Cardiac septum (tissue), 1 donor: ENCODE results near the gene ASB2. TPM values are rescaled to one million over a fixed set of nuclear protein-coding genes. Genes with fewer than 3 reads are reported as not detected.
A peak's percentile ranks its signal among the peaks of the same experiment; 100 is the strongest.

ENCODE experiments used
- DNase-seq: peaks from one replicate; pipeline ENCODE4 v3.0.0-alpha.2; 2020; ENCODE audit warnings: low spot score
- intact Hi-C: fragments of 100-400 bp; cut with DNase I; formaldehyde crosslinking; loops from one replicate; pipeline ENCODE4 v1.14.0; 2022
- total RNA-seq: library from RNA; stranded (reverse); fragmentation: NEBNext Ultra II Directional; extraction: Animal tissue kit (Norgen Biotek cat#: 25700); gene quantifications from one replicate; pipeline ENCODE4 v1.2.1, GENCODE V29; 2021
- donor health status: DM: no; HTN: no; CAD: no.

Gene ASB2
- total RNA-seq, 1 donor from 2014 or later = 156 TPM

DNA sequence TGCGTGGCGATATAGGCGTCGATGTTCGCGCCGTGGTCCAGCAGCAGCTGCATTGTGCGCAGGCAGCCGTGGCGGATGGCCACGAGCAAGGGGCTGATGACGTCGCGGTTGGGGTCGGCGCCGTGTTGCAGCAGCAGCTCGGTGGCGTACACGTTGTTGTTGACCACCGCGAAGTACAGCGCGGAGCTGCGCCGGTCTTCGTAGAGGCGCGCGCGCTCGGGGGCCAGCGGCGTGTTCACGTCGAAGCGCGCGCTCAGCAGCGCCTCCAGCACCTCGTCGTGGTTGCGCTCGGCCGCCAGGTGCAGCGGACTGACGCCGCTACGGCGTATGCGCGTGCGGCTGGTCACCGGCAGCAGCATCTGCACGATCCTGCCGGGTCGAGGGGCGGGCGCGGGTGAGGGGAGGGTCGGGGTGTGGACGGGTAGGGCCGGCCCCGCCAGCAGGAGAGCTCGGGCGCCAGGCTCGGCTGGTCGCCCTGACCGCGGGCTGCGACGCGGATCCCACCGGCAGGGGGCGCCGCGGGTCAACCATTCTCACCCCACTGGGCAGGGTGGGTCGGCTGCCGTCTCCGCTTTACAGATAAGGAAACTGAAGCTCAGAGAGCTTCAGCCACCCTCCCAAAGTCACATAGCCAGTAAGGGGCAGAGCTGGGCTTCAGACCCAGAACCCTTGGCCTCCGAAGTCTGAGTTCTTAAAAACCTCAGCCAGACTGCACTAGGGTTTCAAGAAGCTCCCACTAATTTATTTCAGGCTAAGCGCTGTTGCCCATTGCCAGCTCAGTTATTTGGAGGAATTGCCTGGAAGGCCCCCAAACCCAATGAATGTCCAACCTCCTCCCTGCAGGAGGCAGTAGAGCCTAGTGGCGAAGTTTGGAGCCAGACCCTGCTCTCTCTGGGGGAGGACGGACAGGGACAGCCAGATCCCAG is 36.8 kb downstream of the ASB2 start:
- intact Hi-C loops = loop anchor here (1.0 to 2.0 kb wide), 2 partner anchors 63 to 197 kb away; no protein-coding TSS in a partner anchor
- peak; percentile 85 for DNase-seq

GRCh38 chr14:93938751-93939303 is 37.5 kb downstream of the ASB2 start:
- intact Hi-C loops = loop anchor here (1.0 to 2.0 kb wide), 2 partner anchors 63 to 198 kb away; no protein-coding TSS in a partner anchor

GRCh38 chr14:93937519-93937918 is 38.9 kb downstream of the ASB2 start:
- intact Hi-C loops = no loop called here
- DNase-seq = no peak

More at GRCh38 chr14:93938751-93939303, 37.5 kb downstream of the ASB2 start:
- no peak for DNase-seq

DNA sequence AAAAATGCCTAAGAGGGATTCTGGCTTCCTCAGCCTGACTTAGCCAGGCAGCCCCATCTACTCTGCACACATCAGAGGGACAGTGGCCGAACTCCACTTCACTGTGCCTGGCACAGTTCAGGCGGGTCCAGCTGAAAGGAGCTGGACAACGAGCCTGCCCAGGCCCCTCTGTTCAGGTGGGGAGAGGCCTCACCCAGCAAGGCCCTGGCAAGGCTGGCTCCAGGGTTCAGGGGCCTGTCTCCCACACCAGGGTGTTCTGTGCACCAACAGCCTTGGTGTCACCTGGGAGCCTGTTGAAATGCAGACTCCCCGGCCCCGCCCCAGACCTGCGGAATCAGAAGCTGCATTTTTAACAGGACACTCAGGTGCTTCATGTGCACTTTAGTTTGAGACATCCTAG is 39.4 kb downstream of the ASB2 start:
- no peak for DNase-seq
- intact Hi-C loops = no loop called here

- intact Hi-C loops = no loop called here
- DNase-seq = no peak
These were observed 40.1 kb downstream of the ASB2 start for GRCh38 chr14:93936245-93936644.

DNA sequence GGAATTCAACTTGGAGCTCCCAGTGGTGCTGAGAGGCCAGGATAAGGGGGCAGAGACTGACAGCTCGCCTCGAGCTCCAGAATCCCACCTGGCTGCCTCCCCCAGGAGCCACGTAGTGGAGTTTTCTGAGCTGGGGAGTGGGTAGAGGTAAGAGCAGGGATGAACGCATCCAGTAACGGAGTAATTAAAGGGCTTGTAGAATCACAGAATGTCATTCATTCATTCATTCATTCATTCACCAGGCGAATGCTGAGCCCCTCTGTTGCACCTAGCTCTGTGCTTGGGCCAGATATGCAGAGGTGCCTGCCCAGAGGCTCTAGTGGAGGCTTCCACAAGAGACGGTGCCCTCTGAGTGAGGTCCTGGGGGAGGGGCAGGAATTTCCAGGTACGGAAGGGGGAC is 41.2 kb downstream of the ASB2 start:
- intact Hi-C loops = no loop called here
- DNase-seq = no peak

DNA sequence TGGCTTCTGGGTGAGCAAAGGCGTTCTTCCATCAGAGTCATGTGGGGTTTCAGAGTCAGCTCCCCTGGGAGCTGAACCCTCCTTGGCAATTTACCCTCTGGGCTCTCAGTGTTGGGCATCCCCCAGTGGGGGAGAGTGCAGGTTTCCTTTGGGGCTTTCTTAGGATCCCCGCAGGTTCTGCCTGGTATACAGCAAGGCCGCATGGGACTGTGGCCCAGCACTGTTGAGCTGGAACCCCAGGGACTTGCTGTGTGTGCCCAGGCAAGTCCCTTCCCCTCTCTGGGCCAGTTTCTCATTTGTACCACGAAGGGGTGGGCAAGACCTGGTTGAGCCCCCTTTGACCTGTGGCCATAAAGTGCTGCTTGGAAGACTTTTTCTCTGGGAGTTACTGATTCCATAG is 43.7 kb downstream of the ASB2 start:
- no peak for DNase-seq
- intact Hi-C loops = no loop called here

GRCh38 chr14:93930989-93931307 is 45.4 kb downstream of the ASB2 start:
- DNase-seq = no peak
- intact Hi-C loops = no loop called here

DNA sequence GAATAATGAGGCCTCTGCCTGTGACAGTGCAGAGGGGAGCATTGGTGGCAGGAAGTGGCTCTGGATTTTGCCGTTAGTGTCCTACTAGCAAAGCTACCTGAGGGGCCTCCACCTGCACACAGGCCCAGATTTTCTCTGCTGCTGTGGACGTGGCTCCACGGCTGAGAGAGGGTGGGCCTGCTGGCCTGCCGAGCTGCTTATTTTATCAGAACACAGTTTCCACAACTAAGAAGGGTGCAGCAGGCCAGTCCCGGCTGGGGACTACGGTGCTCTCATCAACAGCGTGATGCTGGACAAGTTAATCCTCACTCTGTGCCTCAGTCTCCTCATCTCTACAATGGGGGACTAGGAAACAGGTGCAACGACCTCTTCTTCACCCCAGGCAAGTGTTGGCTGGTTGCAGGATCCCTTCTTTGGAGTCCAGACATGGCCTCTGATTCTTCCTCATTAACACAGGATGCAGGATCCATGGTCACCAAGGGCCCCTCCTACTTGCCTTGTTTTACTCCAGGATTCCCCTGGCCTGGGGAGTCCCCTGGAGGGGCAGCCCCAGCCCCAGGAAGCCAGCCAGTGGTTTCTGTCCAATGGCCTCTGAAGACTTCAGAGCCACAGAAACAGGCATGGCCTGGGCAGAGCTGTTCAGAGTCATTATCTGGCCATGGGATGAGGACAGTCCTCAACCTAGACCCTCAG is 45.9 kb downstream of the ASB2 start:
- DNase-seq = no peak

DNA sequence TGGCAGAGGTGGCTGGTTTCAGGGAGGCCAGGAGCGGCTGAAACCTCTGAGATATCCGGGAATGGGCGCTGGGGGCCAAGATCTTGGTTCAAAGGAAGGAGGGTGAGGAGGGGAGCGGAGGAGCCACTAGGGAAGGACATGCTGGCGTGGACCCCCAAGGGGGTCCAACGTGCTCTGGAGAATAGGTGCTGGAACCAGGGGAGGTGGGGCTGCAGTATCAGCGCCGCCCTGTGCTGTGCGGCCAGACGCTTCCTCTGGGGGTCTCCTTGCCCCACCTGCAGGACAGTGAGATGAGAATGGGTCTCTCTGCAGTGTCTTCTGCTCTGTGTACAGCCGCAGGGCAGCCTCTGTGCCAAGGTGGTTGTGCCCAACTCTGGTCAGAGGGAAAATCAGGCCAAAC is 46.7 kb downstream of the ASB2 start:
- no peak for DNase-seq
- intact Hi-C loops = no loop called here

More for the DNA sequence above, 45.9 kb downstream of the ASB2 start:
- intact Hi-C loops = no loop called here

DNA sequence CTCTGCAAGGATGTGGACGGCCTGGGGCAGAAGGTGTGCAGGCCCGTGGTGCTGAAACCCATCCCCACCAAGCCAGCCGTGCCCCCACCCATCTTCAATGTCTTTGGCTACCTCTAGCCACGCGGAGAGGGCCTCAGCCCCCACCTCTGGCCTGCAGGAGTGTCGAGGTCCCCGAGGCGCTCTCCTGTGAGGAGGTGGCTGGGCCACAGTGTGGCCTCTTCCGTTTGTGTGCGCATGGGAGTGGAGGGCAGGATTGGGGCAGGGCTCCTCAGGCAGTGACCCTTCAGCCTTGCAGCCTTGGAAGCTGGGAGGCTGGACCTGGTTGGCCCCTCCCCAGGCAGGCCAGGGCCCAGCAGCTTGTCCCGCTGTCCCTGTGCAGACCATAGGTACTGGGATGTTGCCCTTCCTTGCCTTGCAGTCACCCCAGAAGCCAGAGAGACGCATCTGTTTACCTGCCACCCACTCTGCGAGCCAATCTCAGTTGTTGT is 47.3 kb downstream of the ASB2 start:
- no peak for DNase-seq
- intact Hi-C loops = no loop called here

- intact Hi-C loops = no loop called here
- no peak for DNase-seq
These were observed 48.0 kb downstream of the ASB2 start for GRCh38 chr14:93928184-93929047.

DNA sequence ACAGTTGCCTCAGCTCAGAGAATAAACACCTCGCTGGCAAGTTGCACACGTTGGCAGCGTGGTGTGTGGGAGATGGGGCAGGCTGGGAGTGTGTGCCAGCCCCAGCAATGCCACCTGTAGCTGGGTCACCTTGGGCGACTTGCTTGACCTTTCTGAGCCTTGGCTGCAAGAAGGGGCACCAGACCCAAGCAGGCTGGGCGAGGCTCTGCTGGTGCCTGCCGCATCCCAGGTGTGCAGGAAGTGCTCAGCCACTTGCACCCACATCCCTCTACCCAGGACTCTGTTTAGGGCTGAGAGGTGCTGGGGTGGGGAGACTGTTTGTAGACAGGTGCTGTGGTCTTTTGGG is 48.6 kb downstream of the ASB2 start:
- no peak for DNase-seq

DNA sequence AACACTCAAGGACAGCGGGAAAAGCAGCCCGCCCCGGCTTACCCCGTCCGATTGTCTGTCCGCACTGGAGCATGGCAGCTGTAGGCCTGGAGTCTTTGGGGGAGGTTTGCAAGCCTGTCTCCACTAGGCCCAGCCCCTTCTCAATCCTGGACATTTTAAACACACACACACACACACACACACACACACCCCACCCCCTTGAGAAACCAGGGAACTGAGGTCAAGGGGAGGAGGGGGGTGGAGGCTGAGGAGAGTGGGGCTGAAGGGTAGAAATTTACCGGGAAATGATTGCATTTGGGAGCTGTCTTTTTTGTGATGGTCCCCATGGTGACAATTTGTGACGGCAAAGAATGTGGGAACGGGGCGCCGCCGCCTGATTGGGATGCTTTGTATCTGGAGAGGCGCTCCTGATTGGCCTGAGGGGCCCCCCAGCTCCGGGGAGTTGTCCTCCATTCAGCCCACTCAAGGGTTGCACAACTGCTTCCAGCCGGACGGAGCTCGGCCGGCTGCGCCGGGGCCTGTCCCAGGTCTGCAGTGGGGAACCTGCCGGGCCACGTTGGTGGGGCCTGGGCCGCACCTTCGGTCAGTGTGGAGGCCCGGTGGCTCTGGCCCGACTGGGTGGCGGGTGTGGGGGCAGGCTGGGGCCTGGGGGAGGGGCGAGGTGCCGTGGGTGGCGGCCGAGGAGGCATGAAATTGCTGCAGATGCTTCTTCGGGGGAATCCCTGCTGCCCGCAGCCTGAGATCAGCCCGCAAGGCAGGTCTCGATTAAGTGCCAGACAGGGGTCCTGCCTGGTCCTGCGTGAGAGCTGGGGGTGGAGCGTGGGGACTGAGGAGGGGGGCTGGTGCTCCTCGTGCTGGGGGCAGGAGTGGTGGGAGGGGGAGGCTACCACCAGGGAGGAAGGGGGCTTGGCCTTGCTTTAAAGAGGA is 49.2 kb downstream of the ASB2 start, which contains the start of gene FAM181A:
TSS of gene FAM181A (plus strand) at position 472 of the 927 bp plus-strand sequence. CDS start 942 bp downstream, outside the sequence.
- intact Hi-C loops = no loop called here
- DNase-seq = no peak

More for the DNA sequence above, 48.6 kb downstream of the ASB2 start:
- intact Hi-C loops = no loop called here

GRCh38 chr14:93926245-93926872 is 50.0 kb downstream of the ASB2 start:
- intact Hi-C loops = no loop called here
- no peak for DNase-seq

- no peak for DNase-seq
- intact Hi-C loops = no loop called here
These were observed 50.9 kb downstream of the ASB2 start for GRCh38 chr14:93925374-93925895.

DNA sequence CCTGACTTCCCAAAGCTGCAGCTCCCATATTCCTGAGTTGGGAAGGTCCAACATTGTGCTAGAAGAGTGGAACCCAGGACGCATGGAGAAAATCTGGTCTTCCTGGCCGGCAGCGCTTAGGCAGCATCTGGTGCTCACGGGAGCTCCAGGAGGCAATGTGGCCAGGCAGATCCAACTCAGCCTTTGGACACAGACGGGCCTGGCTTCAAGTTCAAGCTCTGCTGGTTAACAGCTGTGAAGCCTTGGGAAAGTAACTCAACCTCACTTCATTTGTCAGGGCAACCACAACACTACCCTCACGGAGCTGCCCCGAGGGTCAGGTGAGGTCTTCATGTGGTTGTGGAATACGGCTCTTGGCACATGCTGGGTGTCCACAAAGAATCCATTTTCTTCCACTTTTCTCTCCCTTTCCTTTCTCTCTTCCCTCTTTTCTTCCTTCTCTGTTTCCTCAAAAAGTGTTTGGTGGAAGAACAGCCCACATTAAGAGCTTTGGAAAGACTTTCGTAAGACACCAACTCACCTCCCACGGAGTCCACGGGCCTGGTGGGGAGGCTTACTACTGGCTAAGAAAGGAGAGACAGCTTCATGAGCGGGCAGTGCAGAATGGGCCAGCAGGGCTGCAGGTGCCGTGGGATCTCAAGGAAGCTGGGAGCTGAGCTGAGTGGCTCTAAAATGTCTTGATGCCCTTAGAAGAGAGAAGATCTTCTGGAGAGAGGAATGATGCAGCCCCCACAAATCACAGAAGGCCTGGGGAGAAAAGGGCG is 51.6 kb downstream of the ASB2 start:
- intact Hi-C loops = no loop called here
- DNase-seq = no peak
